NCI-H345 treated with DMSO at 0.1 percent for 48 hours (cell line): ENCODE measurements around the gene BSPH1.
"Not testable (repeated sequence)": the region's sequence is repeated elsewhere in the genome, so short reads cannot be mapped to it uniquely, and the experiment has no call there.

Experiments
- DNase-seq: peaks from one replicate; lab custom pipeline; 2025; ENCODE audit not compliant: unreplicated experiment; lab: John Stamatoyannopoulos, UW

BSPH1 gene

GRCh38 chr19:47928581-47928980 is 63.4 kb downstream of the BSPH1 start:
- DNase-seq: not testable (repeated sequence)

GRCh38 chr19:47920107-47920506 is 71.9 kb downstream of the BSPH1 start:
- not testable (repeated sequence) for DNase-seq
